Measurements from ENCODE around the gene COQ8B.

DNA sequence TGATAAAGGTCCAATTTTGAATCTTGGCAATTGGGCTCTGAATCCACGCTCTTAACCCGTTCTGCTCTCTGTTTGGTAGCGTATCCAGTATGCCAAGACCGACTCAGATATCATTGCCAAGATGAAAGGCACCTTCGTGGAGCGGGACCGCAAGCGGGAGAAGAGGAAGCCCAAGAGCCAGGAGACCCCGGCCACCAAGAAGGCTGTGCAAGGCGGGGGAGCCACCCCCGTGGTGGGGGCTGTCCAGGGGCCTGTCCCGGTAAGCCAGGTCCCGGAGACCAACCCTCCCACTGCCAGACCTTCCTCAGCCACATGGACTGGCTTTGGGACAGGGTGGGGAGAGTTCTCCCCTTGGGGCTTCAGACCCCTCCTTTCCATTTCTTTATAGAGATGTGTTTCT is 42.7 kb upstream of the COQ8B start:
- TF ChIP-seq, protein P1, sequence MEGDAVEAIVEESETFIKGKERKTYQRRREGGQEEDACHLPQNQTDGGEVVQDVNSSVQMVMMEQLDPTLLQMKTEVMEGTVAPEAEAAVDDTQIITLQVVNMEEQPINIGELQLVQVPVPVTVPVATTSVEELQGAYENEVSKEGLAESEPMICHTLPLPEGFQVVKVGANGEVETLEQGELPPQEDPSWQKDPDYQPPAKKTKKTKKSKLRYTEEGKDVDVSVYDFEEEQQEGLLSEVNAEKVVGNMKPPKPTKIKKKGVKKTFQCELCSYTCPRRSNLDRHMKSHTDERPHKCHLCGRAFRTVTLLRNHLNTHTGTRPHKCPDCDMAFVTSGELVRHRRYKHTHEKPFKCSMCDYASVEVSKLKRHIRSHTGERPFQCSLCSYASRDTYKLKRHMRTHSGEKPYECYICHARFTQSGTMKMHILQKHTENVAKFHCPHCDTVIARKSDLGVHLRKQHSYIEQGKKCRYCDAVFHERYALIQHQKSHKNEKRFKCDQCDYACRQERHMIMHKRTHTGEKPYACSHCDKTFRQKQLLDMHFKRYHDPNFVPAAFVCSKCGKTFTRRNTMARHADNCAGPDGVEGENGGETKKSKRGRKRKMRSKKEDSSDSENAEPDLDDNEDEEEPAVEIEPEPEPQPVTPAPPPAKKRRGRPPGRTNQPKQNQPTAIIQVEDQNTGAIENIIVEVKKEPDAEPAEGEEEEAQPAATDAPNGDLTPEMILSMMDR (IDR thresholded peaks at IDR 0.05): no peak
- TF ChIP-seq POLR2A (IDR thresholded peaks at IDR 0.05): no peak
